ENCODE data around the gene LRRC32. TPM values are rescaled to one million over a fixed set of nuclear protein-coding genes. Genes with fewer than 3 reads are reported as not detected.

Gene LRRC32
- polyA plus RNA-seq, 1 donor from 2014 or later = not detected

DNA sequence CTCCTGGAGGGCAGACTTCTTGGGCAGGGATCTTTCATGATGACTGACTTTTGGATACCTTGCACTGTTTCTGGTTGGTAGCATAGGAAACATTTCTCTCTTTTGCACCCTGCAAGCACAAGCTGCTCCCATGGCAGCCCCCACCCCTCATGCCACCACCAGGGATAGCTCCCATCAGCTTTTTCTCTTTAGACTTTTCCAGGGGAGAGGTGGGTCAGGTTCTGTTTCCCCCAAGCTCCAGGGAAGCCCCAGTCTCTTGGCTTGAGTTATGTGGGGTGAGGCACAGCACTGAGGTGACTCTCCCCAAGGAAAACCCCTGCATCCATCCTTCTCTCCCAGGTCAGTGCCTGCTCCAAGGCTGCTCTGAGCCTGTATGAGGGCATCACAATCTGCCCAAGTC lies 22.5 kb downstream of the LRRC32 start:
- Histone ChIP-seq H3K36me3 (ENCODE audit: insufficient read depth, low read length) (no peaks in the 10 kb centered on the region), H3F3A (ENCODE audit: insufficient read depth, low read length, poor library complexity, severe bottlenecking) (no peaks in the 10 kb centered on the region), H3K4me3 (ENCODE audit: low read length) (no peak overlapping the region), H3K27ac (ENCODE audit: low read length) (no peak overlapping the region), H3K9me3 (ENCODE audit: low read length) (no peaks in the 10 kb centered on the region), H4K20me1 (ENCODE audit: insufficient read depth) (no peaks in the 10 kb centered on the region), H2AFZ (ENCODE audit: low read depth, low read length) (no peak overlapping the region), H3K27me3 (ENCODE audit: insufficient read depth, low read depth, low read length) (no peaks in the 10 kb centered on the region), H3K79me2 (replicated peaks; ENCODE audit: insufficient read depth, low read length) (no peaks in the 10 kb centered on the region), H3K4me2 (ENCODE audit: low read length) (no peak overlapping the region), H3K9me2 (ENCODE audit: insufficient read depth, low read length) (no peaks in the 10 kb centered on the region), H3K9ac (ENCODE audit: low read length) (no peak overlapping the region)
- no peak for TF ChIP-seq POLR2AphosphoS5 (IDR thresholded peaks at IDR 0.05)
- TF ChIP-seq SMC3 (conservative IDR thresholded peaks at IDR 0.05; ENCODE audit: poor library complexity) = no peak
- TF ChIP-seq, protein P1, sequence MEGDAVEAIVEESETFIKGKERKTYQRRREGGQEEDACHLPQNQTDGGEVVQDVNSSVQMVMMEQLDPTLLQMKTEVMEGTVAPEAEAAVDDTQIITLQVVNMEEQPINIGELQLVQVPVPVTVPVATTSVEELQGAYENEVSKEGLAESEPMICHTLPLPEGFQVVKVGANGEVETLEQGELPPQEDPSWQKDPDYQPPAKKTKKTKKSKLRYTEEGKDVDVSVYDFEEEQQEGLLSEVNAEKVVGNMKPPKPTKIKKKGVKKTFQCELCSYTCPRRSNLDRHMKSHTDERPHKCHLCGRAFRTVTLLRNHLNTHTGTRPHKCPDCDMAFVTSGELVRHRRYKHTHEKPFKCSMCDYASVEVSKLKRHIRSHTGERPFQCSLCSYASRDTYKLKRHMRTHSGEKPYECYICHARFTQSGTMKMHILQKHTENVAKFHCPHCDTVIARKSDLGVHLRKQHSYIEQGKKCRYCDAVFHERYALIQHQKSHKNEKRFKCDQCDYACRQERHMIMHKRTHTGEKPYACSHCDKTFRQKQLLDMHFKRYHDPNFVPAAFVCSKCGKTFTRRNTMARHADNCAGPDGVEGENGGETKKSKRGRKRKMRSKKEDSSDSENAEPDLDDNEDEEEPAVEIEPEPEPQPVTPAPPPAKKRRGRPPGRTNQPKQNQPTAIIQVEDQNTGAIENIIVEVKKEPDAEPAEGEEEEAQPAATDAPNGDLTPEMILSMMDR (IDR thresholded peaks at IDR 0.05; ENCODE audit: poor library complexity, severe bottlenecking) = no peak
- TF ChIP-seq RAD21 (conservative IDR thresholded peaks at IDR 0.05) = no peak
- TF ChIP-seq, protein P2, sequence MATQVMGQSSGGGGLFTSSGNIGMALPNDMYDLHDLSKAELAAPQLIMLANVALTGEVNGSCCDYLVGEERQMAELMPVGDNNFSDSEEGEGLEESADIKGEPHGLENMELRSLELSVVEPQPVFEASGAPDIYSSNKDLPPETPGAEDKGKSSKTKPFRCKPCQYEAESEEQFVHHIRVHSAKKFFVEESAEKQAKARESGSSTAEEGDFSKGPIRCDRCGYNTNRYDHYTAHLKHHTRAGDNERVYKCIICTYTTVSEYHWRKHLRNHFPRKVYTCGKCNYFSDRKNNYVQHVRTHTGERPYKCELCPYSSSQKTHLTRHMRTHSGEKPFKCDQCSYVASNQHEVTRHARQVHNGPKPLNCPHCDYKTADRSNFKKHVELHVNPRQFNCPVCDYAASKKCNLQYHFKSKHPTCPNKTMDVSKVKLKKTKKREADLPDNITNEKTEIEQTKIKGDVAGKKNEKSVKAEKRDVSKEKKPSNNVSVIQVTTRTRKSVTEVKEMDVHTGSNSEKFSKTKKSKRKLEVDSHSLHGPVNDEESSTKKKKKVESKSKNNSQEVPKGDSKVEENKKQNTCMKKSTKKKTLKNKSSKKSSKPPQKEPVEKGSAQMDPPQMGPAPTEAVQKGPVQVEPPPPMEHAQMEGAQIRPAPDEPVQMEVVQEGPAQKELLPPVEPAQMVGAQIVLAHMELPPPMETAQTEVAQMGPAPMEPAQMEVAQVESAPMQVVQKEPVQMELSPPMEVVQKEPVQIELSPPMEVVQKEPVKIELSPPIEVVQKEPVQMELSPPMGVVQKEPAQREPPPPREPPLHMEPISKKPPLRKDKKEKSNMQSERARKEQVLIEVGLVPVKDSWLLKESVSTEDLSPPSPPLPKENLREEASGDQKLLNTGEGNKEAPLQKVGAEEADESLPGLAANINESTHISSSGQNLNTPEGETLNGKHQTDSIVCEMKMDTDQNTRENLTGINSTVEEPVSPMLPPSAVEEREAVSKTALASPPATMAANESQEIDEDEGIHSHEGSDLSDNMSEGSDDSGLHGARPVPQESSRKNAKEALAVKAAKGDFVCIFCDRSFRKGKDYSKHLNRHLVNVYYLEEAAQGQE (IDR thresholded peaks at IDR 0.05; ENCODE audit: borderline replicate concordance) = no peak
- no peak for TF ChIP-seq MXI1 (conservative IDR thresholded peaks at IDR 0.05; ENCODE audit: poor library complexity, severe bottlenecking)
- TF ChIP-seq TAF1 (IDR thresholded peaks at IDR 0.05; ENCODE audit: low read depth) = no peak
- no peak for TF ChIP-seq EZH2 (IDR thresholded peaks at IDR 0.05; ENCODE audit: borderline replicate concordance, insufficient read depth, low read length, poor library complexity, severe bottlenecking)
- TF ChIP-seq EP300 (conservative IDR thresholded peaks at IDR 0.05; ENCODE audit: poor library complexity, severe bottlenecking) = no peak

DNA sequence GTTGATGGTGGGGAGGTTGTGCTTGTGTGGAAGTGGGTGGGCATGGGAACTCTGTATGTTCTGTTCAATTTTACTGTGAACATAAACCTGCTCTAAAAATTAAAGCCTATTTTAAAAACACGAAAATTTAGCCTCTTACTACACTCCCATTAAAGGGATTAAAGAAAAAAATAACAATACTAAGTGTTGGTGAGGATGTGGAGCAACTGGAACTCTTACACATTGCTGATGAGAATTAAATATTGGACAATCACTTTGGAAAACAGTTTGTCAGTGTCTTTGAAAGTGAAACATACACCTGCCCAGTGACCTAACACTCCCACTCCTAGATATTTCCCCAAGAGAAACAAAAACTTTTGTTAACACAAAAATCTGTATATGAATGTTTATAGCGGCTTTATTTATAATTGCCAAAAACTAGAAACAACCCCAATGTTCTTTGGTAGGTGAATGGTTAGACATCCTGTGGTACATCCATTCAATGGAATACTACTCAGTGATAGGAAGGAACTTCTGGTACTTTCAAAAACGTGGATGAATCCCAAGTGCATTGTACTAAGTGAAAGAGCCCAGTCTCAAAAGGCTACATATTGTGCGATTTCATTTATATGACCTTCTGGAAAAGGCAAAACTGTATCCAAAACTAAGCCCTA lies 23.5 kb downstream of the LRRC32 start:
- H3K36me3 ChIP-seq (ENCODE audit: insufficient read depth, low read length) = no peaks in the 10 kb centered on the region
- TF ChIP-seq EP300 (conservative IDR thresholded peaks at IDR 0.05; ENCODE audit: poor library complexity, severe bottlenecking) = no peak
- TF ChIP-seq TAF1 (IDR thresholded peaks at IDR 0.05; ENCODE audit: low read depth) = no peak
- TF ChIP-seq POLR2AphosphoS5 (IDR thresholded peaks at IDR 0.05) = no peak
- TF ChIP-seq MXI1 (conservative IDR thresholded peaks at IDR 0.05; ENCODE audit: poor library complexity, severe bottlenecking) = no peak
- TF ChIP-seq EZH2 (IDR thresholded peaks at IDR 0.05; ENCODE audit: borderline replicate concordance, insufficient read depth, low read length, poor library complexity, severe bottlenecking) = no peak
- TF ChIP-seq RAD21 (conservative IDR thresholded peaks at IDR 0.05) = no peak
- TF ChIP-seq, protein P1 (IDR thresholded peaks at IDR 0.05; ENCODE audit: poor library complexity, severe bottlenecking) = no peak
- TF ChIP-seq, protein P2 (IDR thresholded peaks at IDR 0.05; ENCODE audit: borderline replicate concordance) = no peak
- no peak for TF ChIP-seq SMC3 (conservative IDR thresholded peaks at IDR 0.05; ENCODE audit: poor library complexity)

More for the DNA sequence above, 23.5 kb downstream of the LRRC32 start:
- no peaks in the 10 kb centered on the region for H3K27me3 ChIP-seq (ENCODE audit: insufficient read depth, low read depth, low read length)
- H3K9ac ChIP-seq (ENCODE audit: low read length) = no peak overlapping the region
- H3K79me2 ChIP-seq (replicated peaks; ENCODE audit: insufficient read depth, low read length) = no peaks in the 10 kb centered on the region
- H3K4me2 ChIP-seq (ENCODE audit: low read length) = no peak overlapping the region
- no peaks in the 10 kb centered on the region for H3F3A ChIP-seq (ENCODE audit: insufficient read depth, low read length, poor library complexity, severe bottlenecking)
- H3K9me2 ChIP-seq (ENCODE audit: insufficient read depth, low read length) = no peaks in the 10 kb centered on the region
- no peaks in the 10 kb centered on the region for H3K9me3 ChIP-seq (ENCODE audit: low read length)
- H4K20me1 ChIP-seq (ENCODE audit: insufficient read depth) = no peaks in the 10 kb centered on the region
- no peak overlapping the region for H3K27ac ChIP-seq (ENCODE audit: low read length)
- no peak overlapping the region for H3K4me3 ChIP-seq (ENCODE audit: low read length)
- no peak overlapping the region for H2AFZ ChIP-seq (ENCODE audit: low read depth, low read length)

Measured in neural cell (in vitro differentiated cells).